Thyroid gland (tissue), 4 donors: ENCODE data around the gene LACTB.

Source experiments
- POLR2A ChIP-seq, 2 donors: fragments of 450-650 bp; IDR thresholded peaks; one replicate each; pipeline ENCODE4 v1.6.1; 2017; ENCODE audit warnings: antibody characterized with exemption in 2 of 2, mild to moderate bottlenecking in 2 of 2, moderate library complexity in 1 of 2
- TF ChIP-seq, protein P1 (sequence below), 6 experiments: fragments of 200-600 bp in 3 of 6; fragments of 450-650 bp in 3 of 6; sonication (generic) in 3 of 6; IDR thresholded peaks; one replicate each; pipeline ENCODE4 v1.5.1; 2016 to 2019; ENCODE audit warnings: antibody characterized with exemption in 6 of 6, mild to moderate bottlenecking in 2 of 6, inconsistent platforms in 1 of 6, moderate library complexity in 1 of 6

DNA sequence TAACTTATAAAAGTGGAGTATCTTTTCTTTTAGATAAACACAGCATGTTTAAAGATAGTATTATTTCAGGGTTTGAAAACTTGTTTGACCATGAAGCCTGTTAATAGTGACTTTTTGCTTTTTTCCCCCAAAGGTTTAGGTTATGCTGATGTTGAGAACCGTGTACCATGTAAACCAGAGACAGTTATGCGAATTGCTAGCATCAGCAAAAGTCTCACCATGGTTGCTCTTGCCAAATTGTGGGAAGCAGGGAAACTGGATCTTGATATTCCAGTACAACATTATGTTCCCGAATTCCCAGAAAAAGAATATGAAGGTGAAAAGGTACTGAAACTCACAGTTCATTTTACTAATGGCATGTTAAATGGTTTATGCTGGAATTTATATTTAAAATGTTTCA, 5.1 kb downstream of the LACTB start:
- no peak for TF ChIP-seq POLR2A (IDR thresholded peaks at IDR 0.05)
- TF ChIP-seq, protein P1, sequence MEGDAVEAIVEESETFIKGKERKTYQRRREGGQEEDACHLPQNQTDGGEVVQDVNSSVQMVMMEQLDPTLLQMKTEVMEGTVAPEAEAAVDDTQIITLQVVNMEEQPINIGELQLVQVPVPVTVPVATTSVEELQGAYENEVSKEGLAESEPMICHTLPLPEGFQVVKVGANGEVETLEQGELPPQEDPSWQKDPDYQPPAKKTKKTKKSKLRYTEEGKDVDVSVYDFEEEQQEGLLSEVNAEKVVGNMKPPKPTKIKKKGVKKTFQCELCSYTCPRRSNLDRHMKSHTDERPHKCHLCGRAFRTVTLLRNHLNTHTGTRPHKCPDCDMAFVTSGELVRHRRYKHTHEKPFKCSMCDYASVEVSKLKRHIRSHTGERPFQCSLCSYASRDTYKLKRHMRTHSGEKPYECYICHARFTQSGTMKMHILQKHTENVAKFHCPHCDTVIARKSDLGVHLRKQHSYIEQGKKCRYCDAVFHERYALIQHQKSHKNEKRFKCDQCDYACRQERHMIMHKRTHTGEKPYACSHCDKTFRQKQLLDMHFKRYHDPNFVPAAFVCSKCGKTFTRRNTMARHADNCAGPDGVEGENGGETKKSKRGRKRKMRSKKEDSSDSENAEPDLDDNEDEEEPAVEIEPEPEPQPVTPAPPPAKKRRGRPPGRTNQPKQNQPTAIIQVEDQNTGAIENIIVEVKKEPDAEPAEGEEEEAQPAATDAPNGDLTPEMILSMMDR (IDR thresholded peaks at IDR 0.05), result no peak
